Naive thymus-derived CD4-positive, alpha-beta T cell (primary cell): ENCODE measurements around the gene PANX3. TPM values are rescaled to one million over a fixed set of nuclear protein-coding genes. Genes with fewer than 3 reads are reported as not detected.

ENCODE experiments used
- ATAC-seq: fragments of 150-1000 bp; cut with Tn5 transposase; 2 replicates; pipeline ENCODE4 v1.10.0; 2021; ENCODE audit warnings: mild to moderate bottlenecking, moderate library complexity
- CTCF ChIA-PET: fragments of 350-600 bp; sonication (Branson Sonifier 250); formaldehyde crosslinking; loops from one replicate; lab custom pipeline; 2021; ENCODE audit warnings: antibody characterized with exemption; lab: Charles Lee
- POLR2A ChIA-PET: fragments of 350-600 bp; sonication (Branson Sonifier 250); formaldehyde crosslinking; loops from one replicate; lab custom pipeline; 2021; ENCODE audit warnings: antibody characterized with exemption, inconsistent platforms; lab: Charles Lee
- DNase-seq, 9 donors: peaks; one replicate each; pipeline versions ENCODE4 v3.0.0 to v3.0.0-alpha.2; 2020 to 2022; ENCODE audit warnings: mixed read lengths in 1 of 9
- H3K27ac ChIP-seq: one replicate; pipeline ENCODE4 v1.7.0; 2013; ENCODE audit warnings: mild to moderate bottlenecking, low read depth, low read length, moderate library complexity
- H3K27me3 ChIP-seq, 2 donors: one replicate each; pipeline ENCODE4 v1.7.0; 2013; ENCODE audit warnings: low read length in 2 of 2, mild to moderate bottlenecking in 2 of 2, moderate library complexity in 2 of 2; ENCODE audit not compliant: control insufficient read depth in 2 of 2, insufficient read depth in 2 of 2
- H3K36me3 ChIP-seq, 3 experiments: 1 replicate in 2 of 3; 2 replicates in 1 of 3; pipeline ENCODE4 v1.7.0; 2013; ENCODE audit warnings: low read length in 3 of 3, mild to moderate bottlenecking in 3 of 3, moderate library complexity in 1 of 3; ENCODE audit not compliant: insufficient read depth in 3 of 3, control insufficient read depth in 2 of 3
- H3K4me1 ChIP-seq, 2 donors: one replicate each; pipeline ENCODE4 v1.7.0; 2013; ENCODE audit warnings: low read length in 2 of 2, mild to moderate bottlenecking in 2 of 2, moderate library complexity in 1 of 2; ENCODE audit not compliant: control insufficient read depth in 2 of 2, insufficient read depth in 2 of 2
- H3K4me3 ChIP-seq: 2 replicates; pipeline ENCODE4 v1.7.0; 2013; ENCODE audit warnings: mild to moderate bottlenecking, low read length
- H3K9me3 ChIP-seq, 3 experiments: 1 replicate in 2 of 3; 2 replicates in 1 of 3; pipeline ENCODE4 v1.7.0; 2013; ENCODE audit warnings: low read length in 3 of 3; ENCODE audit not compliant: control insufficient read depth in 2 of 3
- H3K27ac Mint-ChIP-seq, 9 donors: one replicate each; pipeline ENCODE4 v1.8.0; 2020 to 2022; ENCODE audit warnings: mixed read lengths in 9 of 9, mild to moderate bottlenecking in 8 of 9, moderate library complexity in 5 of 9, inconsistent platforms in 2 of 9
- H3K27me3 Mint-ChIP-seq, 5 donors: one replicate each; pipeline ENCODE4 v1.8.0; 2021 to 2022; ENCODE audit warnings: mixed read lengths in 5 of 5, mild to moderate bottlenecking in 1 of 5
- H3K36me3 Mint-ChIP-seq, 5 donors: one replicate each; pipeline ENCODE4 v1.8.0; 2020 to 2022; ENCODE audit warnings: mixed read lengths in 5 of 5, mild to moderate bottlenecking in 3 of 5, inconsistent platforms in 1 of 5
- H3K4me1 Mint-ChIP-seq, 7 donors: one replicate each; pipeline ENCODE4 v1.8.0; 2020 to 2022; ENCODE audit warnings: mixed read lengths in 7 of 7, mild to moderate bottlenecking in 3 of 7, inconsistent platforms in 1 of 7
- H3K4me3 Mint-ChIP-seq, 10 donors: one replicate each; pipeline ENCODE4 v1.8.0; 2020 to 2022; ENCODE audit warnings: mild to moderate bottlenecking in 10 of 10, mixed read lengths in 10 of 10, moderate library complexity in 6 of 10, inconsistent platforms in 2 of 10
- H3K9me3 Mint-ChIP-seq, 11 donors: one replicate each; pipeline ENCODE4 v1.8.0; 2020 to 2022; ENCODE audit warnings: mixed read lengths in 11 of 11, mild to moderate bottlenecking in 4 of 11, inconsistent platforms in 1 of 11, moderate library complexity in 1 of 11
- intact Hi-C, 2 donors: fragments of 100-400 bp; cut with micrococcal nuclease; formaldehyde crosslinking; loops; one replicate each; pipeline ENCODE4 v1.15.1; 2023
- polyA plus RNA-seq, 2 donors: library from polyadenylated mRNA; unstranded; fragments of 300-500 nt; fragmentation: Illumina TruSeq; gene quantifications; one replicate each; pipeline ENCODE4 v1.2.3, GENCODE V29; 2021
- total RNA-seq, 6 experiments: library from RNA in 5 of 6; stranded (reverse) in 5 of 6; gene quantifications; 1 replicate in 5 of 6; 2 replicates in 1 of 6; pipeline ENCODE4 v1.2.3 and lab custom pipeline; 2021 to 2026

PANX3 gene
- total and polyA plus RNA-seq, 7 experiments from 2014 or later = not detected

DNA sequence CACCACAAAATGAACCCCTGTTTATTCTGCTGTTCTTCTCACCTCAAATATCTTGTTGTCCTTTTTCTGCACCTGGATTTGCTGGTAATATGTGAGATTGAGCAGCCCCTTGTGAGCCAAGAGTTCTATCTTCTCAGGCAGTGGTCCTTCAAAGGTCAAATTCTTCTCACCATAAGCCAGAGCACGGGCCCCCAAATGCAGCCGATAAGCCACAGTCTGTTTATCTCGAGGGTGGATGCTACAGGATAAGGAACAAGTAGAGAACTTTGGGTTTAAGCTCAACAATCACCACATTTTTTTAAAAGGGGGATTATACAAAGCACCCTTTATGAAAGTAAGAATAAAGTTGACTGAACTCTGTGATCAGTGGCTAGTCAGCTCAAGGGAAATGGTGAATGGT is 27.3 kb downstream of the PANX3 start:
- CTCF ChIA-PET = no interaction called here
- no peaks in the 10 kb centered on the region for H3K27me3 Mint-ChIP-seq
- Histone ChIP-seq H3K27ac (no peak overlapping the region), H3K27me3 (no peaks in the 10 kb centered on the region), H3K36me3 (peaks cover 0 to 55% (median 1%) of the 10 kb centered on the region in 3 experiments), H3K4me1 (no peaks in the 10 kb centered on the region), H3K4me3 (no peak overlapping the region), H3K9me3 (no peaks in the 10 kb centered on the region)
- POLR2A ChIA-PET = interaction anchor here (0.7 to 0.8 kb wide), 2 partner anchors 12 to 1691 kb away, joined by 3 to 4 read pairs; no protein-coding TSS in a partner anchor
- ATAC-seq = no peak
- peak overlapping the region in 6 of 9 donors; percentile 17 to 85 (median 43) for H3K27ac Mint-ChIP-seq
- no peak overlapping the region for H3K4me3 Mint-ChIP-seq
- peaks cover 0 to 18% (median 5%) of the 10 kb centered on the region in 5 donors for H3K36me3 Mint-ChIP-seq
- H3K4me1 Mint-ChIP-seq = peaks cover 0 to 4% (median 0%) of the 10 kb centered on the region in 7 donors
- DNase-seq = no peak
- no peaks in the 10 kb centered on the region for H3K9me3 Mint-ChIP-seq
- intact Hi-C loops = no loop called here

DNA sequence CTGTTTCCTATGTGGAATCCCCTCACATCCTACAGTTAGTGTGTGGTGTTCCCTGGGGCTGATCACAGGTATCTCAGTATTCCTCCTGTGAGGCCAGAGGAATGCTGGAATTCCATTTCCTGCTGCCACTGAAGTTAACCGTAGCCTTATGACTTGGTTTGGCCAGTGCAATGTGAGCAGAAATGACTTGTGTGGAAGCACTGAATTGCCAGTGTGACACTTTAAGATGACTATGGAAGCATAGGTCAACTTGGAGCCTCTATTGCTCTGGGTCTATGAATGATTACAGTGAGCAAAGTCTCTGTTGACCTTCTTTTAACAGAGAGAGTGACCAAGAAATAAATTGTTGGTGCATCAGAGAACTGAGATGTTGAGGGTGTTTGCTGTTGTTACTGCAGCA is 28.0 kb downstream of the PANX3 start:
- Mint-ChIP-seq H3K4me3 (no peak overlapping the region), H3K27ac (peak overlapping the region in 2 of 9 donors; percentile 33 to 48), H3K36me3 (peaks cover 0 to 17% (median 5%) of the 10 kb centered on the region in 5 donors), H3K4me1 (peaks cover 0 to 4% (median 0%) of the 10 kb centered on the region in 7 donors), H3K27me3 (no peaks in the 10 kb centered on the region), H3K9me3 (no peaks in the 10 kb centered on the region)
- ChIA-PET CTCF (no interaction called here), POLR2A (interaction anchor here (0.8 to 1.7 kb wide), 2 partner anchors 12 to 16 kb away, joined by 4 to 9 read pairs; partner anchors contain the start of gene TBRG1)
- DNase-seq (no peak), ATAC-seq (no peak)
- intact Hi-C loops = no loop called here
- Histone ChIP-seq H3K36me3 (peaks cover 0 to 49% (median 0%) of the 10 kb centered on the region in 3 experiments), H3K4me1 (no peaks in the 10 kb centered on the region), H3K4me3 (no peak overlapping the region), H3K9me3 (no peaks in the 10 kb centered on the region), H3K27ac (no peak overlapping the region), H3K27me3 (no peaks in the 10 kb centered on the region)

DNA sequence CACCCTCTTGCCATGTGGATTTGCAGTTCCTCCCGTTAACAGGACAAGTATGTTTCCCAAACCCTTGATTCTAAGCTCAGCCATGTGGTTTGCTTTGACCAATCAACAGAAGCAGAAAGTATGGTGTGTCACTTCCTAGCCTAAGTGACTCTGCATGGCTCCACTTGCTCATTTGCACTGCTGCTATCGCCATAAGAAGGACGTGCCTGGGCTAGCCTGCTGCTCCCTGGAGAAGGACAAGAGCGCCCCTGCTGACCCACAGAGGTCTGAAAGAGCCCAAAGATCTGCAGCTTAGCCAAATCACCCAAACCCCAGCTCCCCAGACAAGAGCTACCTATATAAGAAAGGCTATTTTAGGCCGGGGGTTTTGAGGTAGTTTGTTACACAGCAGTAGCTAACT is 29.4 kb downstream of the PANX3 start:
- no peak for DNase-seq

DNA sequence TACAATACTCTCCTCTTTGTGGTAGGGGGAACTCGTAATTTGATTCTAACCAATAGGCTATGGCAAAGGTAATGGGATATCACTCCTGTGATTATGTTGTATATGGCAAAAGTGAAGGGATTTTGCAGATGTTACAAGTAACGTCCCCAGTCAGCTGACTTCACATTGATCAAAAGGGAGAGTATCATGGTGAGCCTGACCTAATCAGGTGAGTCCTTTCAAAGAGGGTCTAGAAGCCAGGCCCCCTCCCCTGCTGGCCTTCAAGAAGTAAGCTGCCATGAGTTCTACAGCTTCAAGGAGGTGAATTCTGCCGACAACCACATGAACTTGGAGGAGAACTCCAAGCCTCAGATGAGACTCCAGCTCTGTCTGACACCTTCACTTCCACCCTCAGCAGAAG is 31.4 kb downstream of the PANX3 start:
- intact Hi-C loops = no loop called here
- no peaks in the 10 kb centered on the region for H3K27me3 ChIP-seq

More for the DNA sequence above, 29.4 kb downstream of the PANX3 start:
- ChIA-PET CTCF (interaction anchor here (1.0 kb wide), 1 partner anchor 196 kb away, joined by 4 read pairs; no protein-coding TSS in a partner anchor), POLR2A (interaction anchor here (1.0 to 1.7 kb wide), 2 partner anchors 18 to 32 kb away, joined by 3 to 9 read pairs; partner anchors contain the start of gene TBRG1)
- Mint-ChIP-seq H3K27ac (peak overlapping the region in 1 of 9 donors; percentile 36), H3K27me3 (no peaks in the 10 kb centered on the region), H3K9me3 (no peaks in the 10 kb centered on the region), H3K4me1 (peaks cover 3 to 11% (median 5%) of the 10 kb centered on the region in 7 donors), H3K4me3 (no peak overlapping the region), H3K36me3 (peaks cover 0 to 17% (median 5%) of the 10 kb centered on the region in 5 donors)
- no peak for ATAC-seq
- no peaks in the 10 kb centered on the region for H3K27me3 ChIP-seq
- H3K36me3 ChIP-seq = peaks cover 0 to 39% (median 0%) of the 10 kb centered on the region in 3 experiments
- intact Hi-C loops = no loop called here
- no peak overlapping the region for H3K27ac ChIP-seq
- no peak overlapping the region for H3K4me3 ChIP-seq
- no peaks in the 10 kb centered on the region for H3K9me3 ChIP-seq
- no peaks in the 10 kb centered on the region for H3K4me1 ChIP-seq

DNA sequence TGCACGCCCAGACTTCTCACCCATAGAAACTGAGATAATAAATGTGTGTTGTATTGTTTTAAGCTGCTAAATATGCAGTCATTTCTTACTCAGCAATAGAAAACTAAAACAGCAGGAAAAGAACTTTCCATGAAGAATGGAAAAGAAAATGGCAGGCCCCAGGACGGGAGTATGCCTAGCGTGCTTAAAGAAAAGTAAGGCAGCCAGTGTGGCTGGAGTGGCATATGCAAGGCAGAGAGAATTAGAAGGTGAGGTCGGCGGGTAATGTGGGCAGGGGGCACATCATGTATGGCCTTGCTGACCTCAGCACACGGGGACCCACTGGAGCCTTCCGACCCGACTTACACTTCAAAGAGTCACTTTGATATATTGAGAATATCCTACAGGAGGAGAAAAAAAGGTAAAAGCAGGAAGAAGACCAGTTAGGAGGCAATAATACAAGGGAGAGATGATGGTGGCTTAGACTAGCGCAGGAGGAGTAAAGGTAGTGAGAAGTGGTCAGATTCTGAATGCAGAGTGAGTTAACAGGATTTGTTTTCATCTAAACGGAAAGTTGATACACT is 31.9 kb downstream of the PANX3 start:
- Histone ChIP-seq H3K4me1 (no peaks in the 10 kb centered on the region), H3K4me3 (no peak overlapping the region), H3K9me3 (no peaks in the 10 kb centered on the region), H3K27ac (no peak overlapping the region), H3K36me3 (peaks cover 0 to 20% (median 0%) of the 10 kb centered on the region in 3 experiments), H3K27me3 (no peaks in the 10 kb centered on the region)
- peaks cover 0 to 14% (median 3%) of the 10 kb centered on the region in 5 donors for H3K36me3 Mint-ChIP-seq
- intact Hi-C loops = no loop called here
- ChIA-PET POLR2A (interaction anchor here (1.4 to 1.5 kb wide), 2 partner anchors 11 to 20 kb away, joined by 4 to 6 read pairs; partner anchors contain the start of gene TBRG1), CTCF (interaction anchor here (0.7 to 2.0 kb wide), 13 partner anchors 17 to 1290 kb away, joined by 3 to 8 read pairs (median 4); partner anchors contain the start of gene TBRG1)
- no peaks in the 10 kb centered on the region for H3K9me3 Mint-ChIP-seq
- ATAC-seq = no peak
- no peak for DNase-seq
- no peak overlapping the region for H3K4me3 Mint-ChIP-seq
- peaks cover 3 to 11% (median 5%) of the 10 kb centered on the region in 7 donors for H3K4me1 Mint-ChIP-seq
- H3K27me3 Mint-ChIP-seq = no peaks in the 10 kb centered on the region
- peak overlapping the region in 1 of 9 donors; percentile 28 for H3K27ac Mint-ChIP-seq

More for the DNA sequence above, 31.4 kb downstream of the PANX3 start:
- ChIA-PET POLR2A (interaction anchor here (1.4 to 1.5 kb wide), 2 partner anchors 10 to 20 kb away, joined by 4 to 6 read pairs; partner anchors contain the start of gene TBRG1), CTCF (interaction anchor here (0.9 to 1.9 kb wide), 5 partner anchors 20 to 194 kb away, joined by 3 to 5 read pairs (median 4); partner anchors contain the start of gene TBRG1)
- Mint-ChIP-seq H3K4me1 (peaks cover 3 to 11% (median 5%) of the 10 kb centered on the region in 7 donors), H3K36me3 (peaks cover 0 to 14% (median 5%) of the 10 kb centered on the region in 5 donors), H3K4me3 (no peak overlapping the region), H3K27ac (peak overlapping the region in 1 of 9 donors; percentile 28), H3K27me3 (no peaks in the 10 kb centered on the region), H3K9me3 (no peaks in the 10 kb centered on the region)
- DNase-seq (no peak), ATAC-seq (no peak)
- H3K4me1 ChIP-seq = no peaks in the 10 kb centered on the region
- H3K9me3 ChIP-seq = no peaks in the 10 kb centered on the region
- H3K27ac ChIP-seq = no peak overlapping the region
- H3K4me3 ChIP-seq = no peak overlapping the region
- H3K36me3 ChIP-seq = peaks cover 0 to 20% (median 0%) of the 10 kb centered on the region in 3 experiments

DNA sequence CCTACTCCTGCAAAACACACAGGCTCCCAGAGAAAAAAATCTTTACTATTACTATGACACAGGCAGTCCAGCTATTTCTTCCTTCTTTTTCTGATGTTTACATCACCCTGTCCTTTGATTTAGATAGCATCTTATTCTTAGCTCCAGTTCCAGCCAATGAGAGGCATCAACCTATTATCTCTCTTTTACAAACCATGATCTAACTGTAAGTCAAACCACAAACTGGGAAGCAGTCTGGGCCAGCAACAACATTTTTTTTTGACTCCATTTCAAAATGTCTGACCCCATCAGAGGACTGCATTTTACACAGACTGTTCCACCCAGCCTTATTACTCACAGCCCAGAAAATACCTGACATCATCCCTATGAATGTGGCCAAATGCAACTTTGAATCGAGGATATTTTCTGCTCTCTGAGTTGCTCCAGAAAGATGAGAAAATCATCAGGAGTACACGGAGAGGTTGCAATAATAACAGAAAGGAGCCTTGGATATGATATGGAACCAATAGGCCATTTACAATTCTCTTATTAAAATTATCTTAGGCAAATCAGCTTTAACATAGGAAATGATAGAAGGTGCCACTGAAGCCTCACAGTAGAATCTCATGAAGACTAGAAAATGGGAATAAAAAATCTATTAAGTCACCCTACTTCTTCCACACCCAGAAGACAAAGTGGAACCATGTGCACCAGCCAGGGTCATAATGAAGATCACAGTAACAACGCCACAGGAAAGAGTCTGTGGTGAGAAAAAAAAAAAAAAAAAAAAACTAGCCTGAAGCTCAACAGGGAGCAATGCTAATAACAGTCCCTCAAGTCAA is 32.6 kb downstream of the PANX3 start:
- ChIA-PET POLR2A (interaction anchor here (1.4 kb wide), 1 partner anchor 12 kb away, joined by 4 read pairs; no protein-coding TSS in a partner anchor), CTCF (interaction anchor here (0.6 to 2.0 kb wide), 14 partner anchors 18 to 1289 kb away, joined by 3 to 8 read pairs (median 4); partner anchors contain the start of gene ESAM)
- Mint-ChIP-seq H3K4me3 (no peak overlapping the region), H3K27me3 (no peaks in the 10 kb centered on the region), H3K9me3 (no peaks in the 10 kb centered on the region), H3K27ac (no peak overlapping the region), H3K36me3 (peaks cover 0 to 17% (median under 1%) of the 10 kb centered on the region in 5 donors), H3K4me1 (peaks cover 3 to 11% (median 5%) of the 10 kb centered on the region in 7 donors)
- no peak for ATAC-seq
- no peak overlapping the region for H3K4me3 ChIP-seq
- H3K27me3 ChIP-seq = no peaks in the 10 kb centered on the region
- no peak for DNase-seq
- H3K27ac ChIP-seq = no peak overlapping the region
- H3K9me3 ChIP-seq = no peaks in the 10 kb centered on the region
- H3K36me3 ChIP-seq = peaks cover 0 to 14% (median 0%) of the 10 kb centered on the region in 3 experiments
- H3K4me1 ChIP-seq = no peaks in the 10 kb centered on the region
- intact Hi-C loops = loop anchor here (1.0 kb wide), 5 partner anchors 25 to 223 kb away; no protein-coding TSS in a partner anchor
